GM19455 (cell line): Measurements from ENCODE around the gene SH3D19.
"Not testable (repeated sequence)": the region's sequence is repeated elsewhere in the genome, so short reads cannot be mapped to it uniquely, and the experiment has no call there.

ENCODE experiments used
- ATAC-seq: cut with Tn5 transposase; IDR thresholded peaks from one replicate; pipeline ENCODE4 v1.9.1; 2021; ENCODE audit not compliant: unreplicated experiment

The SH3D19 gene

GRCh38 chr4:151104621-151105020 is 220.8 kb downstream of the SH3D19 start:
- no peak for ATAC-seq

DNA sequence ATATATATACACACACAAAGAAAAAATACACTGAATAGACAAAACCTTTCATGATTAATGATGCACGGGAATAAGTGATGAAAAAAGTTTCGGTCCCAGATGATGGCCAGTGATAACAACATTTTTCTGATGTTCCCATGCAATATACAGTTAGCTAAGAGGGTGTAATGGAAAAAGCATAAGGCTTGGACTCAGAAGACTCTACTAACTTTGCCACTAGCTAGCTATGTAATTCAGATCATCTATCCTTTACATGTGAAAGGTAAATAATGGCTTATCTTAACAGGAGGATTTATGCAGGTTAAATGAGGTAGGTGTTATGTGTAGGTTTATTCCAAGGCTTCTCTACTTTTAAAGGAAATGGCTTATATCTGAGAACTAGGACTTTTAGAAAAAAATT is 221.6 kb downstream of the SH3D19 start:
- no peak for ATAC-seq

GRCh38 chr4:151100531-151100930 is 224.9 kb downstream of the SH3D19 start:
- no peak for ATAC-seq

DNA sequence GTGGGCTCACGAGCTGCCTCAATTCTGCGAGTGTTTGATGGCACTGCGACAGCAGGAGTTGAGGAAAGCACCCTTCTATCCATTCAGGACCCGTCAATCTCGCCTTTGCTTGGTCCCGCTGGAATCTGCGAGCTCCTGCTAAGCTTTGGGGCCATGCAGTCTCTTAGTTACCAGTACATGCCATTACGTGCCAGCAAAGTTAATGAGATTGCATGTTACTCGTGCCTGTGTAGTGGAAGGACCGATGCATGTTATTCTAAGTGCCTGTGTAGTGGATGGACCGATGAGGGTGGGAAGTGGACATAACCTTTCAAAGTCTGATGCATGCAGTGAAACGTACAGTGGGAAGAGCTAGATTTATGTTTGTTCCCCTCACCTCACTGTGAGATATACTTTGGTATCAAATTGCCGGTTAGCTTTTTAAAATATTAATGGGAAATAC is 225.4 kb downstream of the SH3D19 start:
- ATAC-seq, result peak; percentile 12

DNA sequence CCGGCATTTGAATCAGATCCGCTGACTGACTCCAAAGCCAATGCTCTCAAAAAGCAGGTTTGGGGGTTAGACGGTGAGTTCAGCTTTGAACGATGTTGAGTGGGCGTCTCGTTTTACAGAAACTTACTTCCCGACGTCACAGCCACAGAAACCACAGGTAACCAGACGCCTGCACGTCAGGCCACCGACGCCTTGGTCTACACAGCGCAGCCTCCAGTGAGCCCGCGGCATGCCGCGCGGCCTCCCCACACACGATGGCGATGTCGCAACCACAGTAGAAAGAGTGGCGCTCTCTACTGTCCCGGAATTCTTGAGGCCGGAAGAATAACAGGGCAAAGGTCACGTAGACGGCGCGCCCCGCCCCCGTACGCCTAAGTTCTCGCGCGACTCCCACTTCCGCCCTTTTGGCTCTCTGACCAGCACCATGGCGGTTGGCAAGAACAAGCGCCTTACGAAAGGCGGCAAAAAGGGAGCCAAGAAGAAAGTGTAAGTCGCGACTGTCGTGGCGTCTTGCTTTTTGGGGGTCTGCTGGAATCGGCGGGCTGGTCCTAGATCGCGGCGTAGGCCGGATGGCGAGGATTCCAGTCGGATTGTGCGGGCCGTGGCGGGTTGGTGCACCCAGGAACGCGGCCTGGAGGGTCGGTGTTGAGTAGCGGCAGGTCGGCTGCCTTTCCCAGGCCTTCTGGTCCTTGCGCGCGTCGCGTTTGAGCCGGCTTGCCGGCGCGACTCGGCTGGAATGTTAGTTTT is 226.0 kb downstream of the SH3D19 start, which contains the start of gene RPS3A:
Gene RPS3A (plus strand): TSS at position 400 of the 747 bp plus-strand sequence. CDS start 25 bp downstream, at position 425.
- ATAC-seq, result peak; percentile 94

- ATAC-seq, result no peak
These were observed 226.5 kb downstream of the SH3D19 start for GRCh38 chr4:151098979-151099228.

DNA sequence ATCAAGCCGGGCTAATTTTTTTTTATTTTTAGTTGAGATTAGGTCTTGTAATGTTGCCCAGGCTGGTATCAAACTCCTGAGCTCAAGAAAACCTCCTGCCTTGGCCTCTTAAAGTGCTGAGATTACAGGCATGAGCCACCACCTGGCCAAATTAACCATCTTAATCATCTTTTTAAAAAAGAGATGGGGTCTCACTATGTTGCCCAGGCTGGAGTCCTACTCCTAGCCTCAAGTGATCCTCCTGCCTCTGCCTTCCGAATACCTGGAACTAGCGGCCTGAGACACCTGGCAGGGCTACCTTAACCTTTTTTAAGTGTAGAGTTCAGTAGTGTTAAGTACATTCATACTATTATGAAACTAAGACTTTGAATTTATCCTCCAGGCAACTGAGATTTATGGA is 227.6 kb downstream of the SH3D19 start:
- no peak for ATAC-seq

DNA sequence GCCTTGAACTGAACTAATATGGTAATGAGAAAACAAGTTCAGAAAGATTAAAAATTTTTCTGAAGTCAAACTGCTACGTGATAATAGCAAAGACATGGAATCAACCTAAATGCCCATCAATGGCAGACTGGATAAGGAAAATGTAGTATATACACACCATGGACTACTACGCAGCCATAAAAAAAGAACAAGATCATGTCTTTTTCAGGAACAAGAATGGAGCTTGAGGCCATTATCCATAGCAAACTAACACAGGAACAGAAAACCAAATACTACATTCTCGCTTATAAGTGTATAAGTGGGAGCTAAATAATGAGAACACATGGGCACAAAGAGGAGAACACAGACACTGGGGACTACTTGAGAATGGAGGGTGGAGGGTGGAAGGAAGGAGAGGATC is 230.3 kb downstream of the SH3D19 start:
- ATAC-seq, result no peak

- no peak for ATAC-seq
These were observed 231.1 kb downstream of the SH3D19 start for GRCh38 chr4:151094290-151094751.

GRCh38 chr4:151093203-151093602 is 232.2 kb downstream of the SH3D19 start:
- no peak for ATAC-seq

DNA sequence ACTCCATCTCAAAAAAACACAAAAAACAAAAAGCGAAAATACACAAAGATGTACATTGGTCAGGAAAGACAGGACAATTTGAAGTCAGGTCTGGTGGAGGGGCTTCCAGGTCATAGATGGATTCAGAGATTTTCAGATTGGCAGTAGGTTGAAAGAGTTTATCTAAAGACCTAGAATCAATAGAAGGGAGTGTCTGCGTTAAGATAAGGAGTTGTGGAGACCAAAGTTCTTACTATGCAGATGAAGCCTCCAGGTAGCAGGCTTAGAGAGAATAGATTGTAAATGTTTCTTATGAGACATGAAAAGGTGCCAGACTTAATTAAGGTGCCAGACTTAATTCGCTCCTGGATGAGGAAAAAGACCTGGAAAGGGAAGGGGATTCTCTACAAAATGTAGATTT is 232.9 kb downstream of the SH3D19 start:
- no peak for ATAC-seq

GRCh38 chr4:151091047-151091446 is 234.4 kb downstream of the SH3D19 start:
- no peak for ATAC-seq

GRCh38 chr4:151087467-151087866 is 237.9 kb downstream of the SH3D19 start:
- no peak for ATAC-seq

- not testable (repeated sequence) for ATAC-seq
These were observed 247.4 kb downstream of the SH3D19 start for GRCh38 chr4:151077978-151078377.

DNA sequence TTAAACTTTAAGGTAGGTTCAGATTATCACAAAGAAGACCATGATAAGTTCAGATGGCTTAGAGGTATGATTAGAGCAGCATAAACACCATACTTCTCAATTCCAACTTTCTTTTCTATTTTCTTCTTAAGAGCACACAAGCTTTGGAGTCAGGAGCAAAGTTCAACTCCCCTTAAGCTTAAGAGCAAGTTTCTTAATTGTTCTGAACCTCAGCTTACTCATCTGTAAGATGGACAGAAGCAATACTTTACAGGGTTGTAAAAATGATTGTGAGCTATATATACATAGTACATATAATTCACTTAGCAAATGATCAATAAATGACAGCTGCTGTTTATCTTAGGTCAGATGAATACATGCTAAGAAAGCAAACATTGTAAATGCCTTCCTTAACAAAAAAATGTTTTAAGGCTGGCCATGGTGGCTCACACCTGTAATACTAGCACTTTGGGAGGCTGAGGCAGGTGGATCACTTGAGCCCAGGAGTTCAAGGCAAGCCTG is 250.9 kb downstream of the SH3D19 start:
- ATAC-seq, result no peak
